Stimulated activated CD4-positive, alpha-beta T cell treated with anti-CD3 and anti-CD28 coated beads, Interleukin-12 subunit alpha, Interleukin-12 subunit beta, amount 100 ng/mL, for 24 hours (primary cell): ENCODE data around the gene ROM1.
A peak's percentile ranks its signal among the peaks of the same experiment; 100 is the strongest.
"Not testable (repeated sequence)": the region's sequence is repeated elsewhere in the genome, so short reads cannot be mapped to it uniquely, and the experiment has no call there.

ENCODE experiments used
- DNase-seq, 2 experiments: peaks; one replicate each; pipeline ENCODE4 v3.0.0-alpha.2; 2020; ENCODE audit warnings: low read depth in 2 of 2

The ROM1 gene

DNA sequence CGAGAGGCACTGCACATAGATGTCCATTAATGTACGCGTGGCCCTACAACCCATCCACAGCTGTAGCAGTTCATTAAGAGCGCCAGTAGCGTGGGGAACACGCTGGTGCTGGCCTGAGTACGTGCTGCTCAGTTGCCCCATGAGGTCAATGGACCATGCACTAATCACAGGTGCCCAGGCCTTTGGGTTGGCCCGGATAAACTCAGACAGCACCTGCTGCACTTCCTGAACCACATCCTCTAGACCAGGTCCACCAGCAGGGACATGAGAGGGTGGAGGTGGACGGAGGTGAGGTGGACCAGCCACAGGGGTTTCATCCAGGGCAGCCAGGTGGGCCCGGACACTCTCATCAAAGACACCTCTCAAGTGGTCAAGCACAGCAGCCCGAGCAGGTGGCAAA is 36.4 kb downstream of the ROM1 start:
- DNase-seq: no peak

DNA sequence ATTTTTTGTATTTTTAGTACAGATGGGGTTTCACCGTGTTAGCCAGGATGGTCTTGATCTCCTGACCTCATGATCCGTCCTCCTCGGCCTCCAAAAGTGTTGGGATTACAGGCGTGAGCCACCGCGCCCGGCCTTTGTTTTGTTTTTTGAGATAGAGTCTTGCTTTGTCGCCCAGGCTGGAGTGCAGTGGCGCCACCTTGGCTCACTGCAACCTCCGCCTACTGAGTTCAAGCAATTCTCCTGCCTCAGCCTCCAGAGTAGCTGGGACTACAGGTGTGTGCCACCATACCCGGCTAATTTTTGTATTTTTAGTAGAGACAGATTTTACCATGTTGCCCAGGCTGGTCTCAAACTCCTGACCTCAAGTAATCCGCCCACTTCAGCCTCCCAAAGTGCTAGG is 37.2 kb downstream of the ROM1 start:
- DNase-seq: not testable (repeated sequence)

GRCh38 chr11:62652161-62653006 is 39.3 kb downstream of the ROM1 start:
- no peak for DNase-seq

DNA sequence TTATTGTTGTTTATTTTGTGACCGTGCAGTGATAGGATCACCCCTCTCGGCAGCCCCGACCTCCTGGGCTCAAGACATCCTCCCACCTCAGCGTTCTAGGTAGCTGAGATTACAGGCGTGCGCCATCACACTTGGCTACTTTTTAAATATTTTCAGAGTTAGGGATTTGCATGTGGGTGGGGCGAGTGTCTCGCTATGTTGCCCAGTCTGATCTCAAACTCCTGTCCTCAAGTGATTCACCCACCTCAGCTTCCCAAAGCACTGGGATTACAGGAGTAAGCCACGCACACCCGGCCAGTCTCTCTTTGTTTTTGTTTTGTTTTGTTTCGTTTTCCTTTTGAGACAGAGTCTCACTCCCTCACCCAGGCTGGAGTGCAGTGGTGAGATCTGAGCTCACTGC is 41.2 kb downstream of the ROM1 start:
- no peak for DNase-seq

DNA sequence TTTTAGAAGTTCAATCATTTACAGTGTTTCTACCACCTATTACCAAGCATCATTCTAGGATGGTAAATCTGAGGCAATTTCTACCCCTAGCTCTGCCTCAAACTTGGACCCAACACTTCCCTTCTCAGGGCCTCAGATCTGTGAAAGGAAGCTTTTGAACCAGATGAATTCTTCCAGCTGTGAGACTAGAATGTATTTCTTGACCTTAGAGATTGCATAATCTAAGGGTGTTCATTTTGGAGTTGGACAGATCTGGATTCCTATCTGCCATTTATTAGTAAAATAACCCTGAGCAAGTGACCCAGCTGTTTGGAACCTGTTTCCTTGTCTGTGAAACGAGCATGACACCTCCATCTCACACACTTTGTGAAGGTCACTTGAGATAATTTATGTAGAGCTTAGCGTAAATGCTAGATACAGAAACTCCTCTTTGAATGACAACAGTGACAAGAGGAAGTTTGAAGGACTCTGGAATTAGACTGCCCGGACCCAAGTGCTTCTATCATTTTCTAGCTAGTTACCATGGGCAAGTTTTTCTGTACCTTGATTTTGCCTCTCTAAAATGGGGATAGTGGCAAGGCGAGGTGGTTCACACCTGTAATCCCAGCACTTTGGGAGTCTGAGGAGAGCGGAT is 43.9 kb downstream of the ROM1 start:
- DNase-seq: no peak

DNA sequence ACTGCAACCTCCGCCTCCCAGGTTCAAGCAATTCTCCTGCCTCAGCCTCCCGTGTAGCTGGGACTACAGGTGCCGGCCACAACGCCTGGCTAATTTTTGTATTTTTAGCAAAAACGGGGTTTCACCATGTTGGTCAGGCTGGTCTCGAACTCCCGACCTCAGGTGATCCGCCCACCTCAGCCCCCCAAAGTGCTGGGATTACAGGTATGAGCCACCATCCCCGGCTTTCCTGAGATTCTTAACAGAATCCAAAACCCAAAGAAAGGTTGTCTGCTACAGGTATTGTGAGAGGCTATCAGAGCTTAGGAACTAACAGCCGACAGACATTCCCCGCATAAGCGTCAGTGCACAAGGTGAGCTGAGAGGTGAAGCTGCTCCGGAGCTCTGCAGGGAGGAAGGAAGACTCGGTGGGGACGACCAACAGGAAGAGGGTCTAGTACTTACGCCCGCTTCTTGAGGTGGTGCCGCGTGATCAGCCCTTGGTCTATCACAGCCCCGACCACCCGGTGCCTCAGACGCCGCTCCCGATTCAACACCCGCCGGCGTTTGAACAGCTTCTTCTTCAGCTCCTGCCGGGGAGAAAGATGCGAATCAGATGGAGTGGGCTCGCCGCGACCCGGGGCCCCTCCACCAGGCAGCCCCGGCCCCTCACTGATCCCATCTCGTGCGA is 51.5 kb downstream of the ROM1 start:
- DNase-seq: peak in 1 of 2 experiments; percentile 33
